GM19455 (cell line): ENCODE measurements around the gene TMEM59.
A peak's percentile ranks its signal among the peaks of the same experiment; 100 is the strongest.
"Not testable (repeated sequence)": the region's sequence is repeated elsewhere in the genome, so short reads cannot be mapped to it uniquely, and the experiment has no call there.

Experiments
- ATAC-seq: cut with Tn5 transposase; IDR thresholded peaks from one replicate; pipeline ENCODE4 v1.9.1; 2021; ENCODE audit not compliant: unreplicated experiment

Gene TMEM59

DNA sequence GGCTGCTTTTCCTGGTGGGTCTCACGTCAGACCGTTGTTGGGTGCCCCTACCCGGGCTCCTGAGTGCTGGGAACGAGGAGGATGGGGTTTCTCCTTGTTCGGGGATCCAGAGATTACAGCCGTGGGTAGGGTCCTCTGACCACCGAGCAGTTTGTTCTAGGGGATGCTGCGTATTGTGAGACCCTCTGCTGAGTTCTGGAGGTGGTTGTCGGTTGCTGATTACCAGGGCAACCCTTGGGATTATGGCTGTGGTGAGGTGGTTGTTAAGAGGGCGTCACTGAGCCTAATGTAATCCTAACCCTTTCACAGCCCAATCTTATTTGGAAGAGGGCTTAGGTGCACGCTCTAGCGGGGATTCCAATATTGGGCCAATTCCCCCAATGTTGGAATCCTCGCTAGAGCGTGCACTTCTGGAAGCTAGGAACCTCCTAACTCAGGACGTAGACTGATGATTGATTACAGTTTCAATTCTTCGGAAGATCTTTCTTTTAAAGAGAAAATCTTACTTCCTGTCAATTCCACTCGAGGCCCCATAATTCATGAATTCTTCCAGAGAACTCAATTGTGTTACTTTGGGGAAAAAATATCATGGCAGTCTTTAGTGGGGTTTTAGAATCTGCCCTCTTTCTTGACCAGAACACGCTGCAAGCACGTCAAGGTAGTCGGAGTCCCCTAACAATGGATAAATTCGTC is 887 bp upstream of the TMEM59 start:
- no peak for ATAC-seq

DNA sequence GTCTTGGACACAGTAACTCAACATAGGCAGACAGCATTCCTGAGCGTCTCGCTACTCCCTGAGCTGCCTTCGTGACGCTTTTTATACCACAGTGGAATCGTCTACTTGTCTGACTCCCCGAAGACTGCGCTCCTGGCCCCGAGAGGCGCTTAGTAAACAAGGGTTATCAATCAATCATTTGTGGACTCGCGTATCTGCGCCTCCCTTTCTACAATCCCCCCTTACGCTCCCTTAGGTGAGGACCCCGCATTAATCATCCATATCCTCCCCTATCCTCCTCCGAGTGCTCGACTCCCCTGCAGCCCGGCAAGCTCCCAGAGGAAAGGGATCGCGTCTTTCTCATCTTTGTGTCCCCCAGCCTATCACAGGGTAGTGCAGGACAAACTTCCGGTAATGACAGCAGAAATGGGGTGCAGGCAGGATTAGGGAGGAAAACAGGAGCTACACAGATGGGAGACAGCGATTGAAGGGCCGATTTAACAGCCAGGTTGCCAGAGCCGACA is 522 bp downstream of the TMEM59 start:
- ATAC-seq = peak; percentile 31

DNA sequence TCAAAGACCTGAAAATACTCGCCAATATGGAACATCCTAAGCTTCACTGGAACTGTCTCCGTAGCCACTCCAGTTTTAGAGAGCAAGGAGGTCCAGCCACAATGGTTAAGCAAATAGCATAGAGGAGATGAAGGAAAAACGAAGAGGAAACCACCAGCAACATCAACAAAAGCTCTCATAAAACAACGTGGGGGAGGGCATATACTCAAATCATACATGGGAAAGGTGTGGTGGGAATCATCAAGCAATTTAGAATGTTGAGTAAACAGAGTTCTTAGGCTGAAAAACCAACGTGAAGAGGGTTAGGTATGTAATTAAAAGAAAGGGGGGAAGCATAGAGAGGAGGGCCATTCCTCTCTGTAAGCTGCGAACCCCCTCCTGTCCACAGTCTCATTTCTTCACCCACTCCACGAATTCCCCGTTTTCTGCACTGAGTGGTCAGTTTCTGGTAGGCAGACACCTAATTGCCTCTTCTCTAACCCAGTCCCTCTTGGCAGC is 1.0 kb downstream of the TMEM59 start:
- ATAC-seq = no peak

DNA sequence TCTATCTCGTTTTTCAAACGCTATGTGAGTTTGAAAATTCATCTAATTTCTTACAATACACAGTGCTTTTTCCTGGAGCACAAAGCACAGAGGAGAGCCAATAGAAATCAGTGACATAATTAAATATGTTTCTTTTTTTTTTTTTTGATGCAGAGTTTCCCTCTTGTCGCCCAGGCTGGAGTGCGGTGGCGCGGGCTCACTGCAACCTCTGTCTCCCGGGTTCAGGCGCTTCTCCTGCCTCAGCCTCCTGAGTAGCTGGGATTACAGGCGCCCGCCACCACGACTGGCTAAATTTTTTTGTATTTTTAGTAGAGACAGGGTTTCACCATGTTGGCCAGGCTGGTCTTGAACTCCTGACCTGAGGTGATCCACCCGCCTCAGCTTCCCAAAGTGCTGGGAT is 2.6 kb downstream of the TMEM59 start:
- not testable (repeated sequence) for ATAC-seq

DNA sequence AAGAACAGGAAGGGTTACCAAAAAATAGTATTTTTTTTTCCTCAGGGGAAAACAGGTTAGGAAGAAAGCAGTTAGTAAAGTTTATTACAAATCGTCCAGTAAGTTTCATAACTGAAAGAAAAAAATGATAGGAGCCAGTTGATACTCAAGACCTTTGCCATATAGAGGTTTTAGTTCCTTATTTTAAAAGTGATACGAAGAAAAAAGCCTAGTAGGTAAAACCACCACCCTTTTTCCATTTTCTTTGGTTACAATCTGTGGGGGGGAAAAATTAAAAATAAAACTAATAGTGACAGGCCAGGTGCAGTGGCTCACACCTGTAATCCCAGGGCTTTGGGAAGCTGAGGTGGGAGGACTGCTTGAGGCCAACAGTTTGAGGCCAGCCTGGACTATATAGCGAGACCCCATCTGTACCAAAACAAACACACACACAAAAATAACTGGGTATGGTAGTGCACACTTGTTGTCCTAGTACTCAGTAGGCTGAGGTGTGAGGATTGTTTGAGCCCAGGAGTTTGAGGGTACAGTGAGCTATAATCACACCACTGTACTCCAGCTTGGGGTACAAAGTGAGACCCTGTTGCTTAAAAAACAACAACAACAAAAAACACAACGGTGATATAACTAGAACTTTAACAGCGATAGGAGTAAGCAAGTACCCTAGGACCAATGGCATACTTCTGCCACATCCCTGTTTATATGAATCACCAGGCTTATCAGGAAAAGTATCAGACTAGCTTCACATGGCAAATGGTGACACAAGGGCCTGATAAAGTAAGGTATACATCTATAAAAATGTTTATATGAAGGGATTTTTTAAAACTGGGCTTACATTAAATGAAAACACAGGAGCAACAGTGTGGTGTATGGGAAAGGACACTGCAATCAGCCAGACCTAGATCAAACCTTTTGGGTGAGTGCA is 5.4 kb downstream of the TMEM59 start:
- peak; percentile 53 for ATAC-seq

DNA sequence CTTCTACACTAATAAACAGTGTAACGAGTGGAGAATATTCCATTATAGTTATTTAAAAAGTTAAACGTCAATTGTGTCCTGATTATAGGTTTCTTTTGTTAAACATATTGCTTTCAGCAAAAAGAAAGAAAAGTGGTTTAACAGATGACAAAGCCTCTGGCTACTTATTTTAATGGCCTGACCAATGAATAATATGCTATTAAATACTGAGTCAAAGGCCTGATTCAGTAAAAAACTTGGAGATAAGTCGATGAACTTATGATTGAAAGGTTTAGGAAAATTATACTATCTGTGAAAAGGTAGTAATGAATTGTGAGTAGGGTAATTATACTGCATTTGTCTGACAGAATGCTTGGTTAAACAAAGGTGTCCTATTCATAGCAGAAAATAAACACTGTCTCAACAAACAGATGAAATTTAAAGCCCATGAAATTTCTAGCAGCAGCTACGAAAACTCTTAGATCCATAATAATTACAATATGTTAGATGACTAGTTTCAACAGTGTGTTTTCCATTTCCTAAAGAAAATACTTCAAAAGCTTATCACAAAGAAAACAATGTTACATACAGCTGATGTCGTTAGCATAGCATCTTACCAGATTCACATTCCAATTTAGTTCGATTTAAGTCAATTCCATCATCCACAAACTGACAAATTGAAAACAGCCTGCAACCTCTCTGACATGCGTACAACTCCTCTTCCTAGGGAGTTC is 6.2 kb downstream of the TMEM59 start:
- ATAC-seq = no peak

DNA sequence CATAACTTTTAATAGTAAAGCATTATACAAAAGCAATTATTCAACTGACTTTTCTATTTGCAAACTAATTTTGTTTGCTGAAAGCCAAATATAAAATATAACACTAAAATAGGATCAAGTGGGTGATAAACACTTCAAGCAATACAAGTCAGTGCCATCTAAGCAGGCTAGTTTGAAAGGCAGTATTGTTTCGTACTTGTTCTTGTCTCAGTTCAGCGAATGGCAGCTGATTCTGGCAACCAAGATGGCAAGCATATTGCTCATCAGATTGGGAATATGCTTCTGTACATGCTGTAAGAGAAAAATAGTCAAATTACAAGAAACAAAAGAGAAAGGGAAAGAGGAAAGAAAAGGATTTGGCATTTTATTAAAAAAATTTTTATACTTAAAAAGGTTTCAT is 7.5 kb downstream of the TMEM59 start:
- no peak for ATAC-seq

DNA sequence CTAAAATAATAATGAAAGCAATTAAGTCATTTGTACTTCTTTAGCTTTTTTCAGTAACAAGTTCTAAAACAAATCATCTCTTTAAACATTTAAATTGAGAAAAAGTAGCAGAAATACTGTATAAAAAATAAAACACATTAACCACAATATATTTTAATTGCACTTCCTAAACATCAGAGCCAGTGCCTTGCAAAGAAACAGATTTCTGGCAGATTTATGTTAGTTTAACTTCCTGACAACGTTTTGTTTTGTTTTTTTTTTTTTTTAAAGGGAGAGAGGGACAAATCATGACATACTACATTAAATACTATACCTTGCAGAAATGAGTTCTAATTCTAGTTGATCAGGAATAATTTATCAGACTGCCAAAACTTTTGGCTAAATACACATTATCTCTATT is 11.2 kb downstream of the TMEM59 start:
- ATAC-seq = no peak

DNA sequence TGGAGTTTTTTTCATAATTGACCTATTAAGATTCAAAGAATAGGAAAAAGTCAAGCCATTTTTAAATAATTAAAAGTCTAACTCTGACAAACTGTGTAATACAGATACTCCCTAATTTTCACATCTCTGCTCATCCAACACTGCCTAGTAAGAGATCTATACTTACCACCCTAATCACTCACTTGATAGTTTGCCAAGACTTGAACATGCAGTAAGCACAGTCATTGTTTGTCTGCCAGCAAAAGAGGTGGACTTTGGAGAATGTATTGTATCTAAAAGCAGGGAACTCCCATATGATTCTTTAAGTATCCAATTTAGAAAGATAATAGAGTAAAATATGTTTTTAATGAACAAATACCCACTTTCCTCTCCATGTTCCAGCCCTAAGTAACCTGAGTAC is 15.5 kb downstream of the TMEM59 start:
- ATAC-seq = no peak

DNA sequence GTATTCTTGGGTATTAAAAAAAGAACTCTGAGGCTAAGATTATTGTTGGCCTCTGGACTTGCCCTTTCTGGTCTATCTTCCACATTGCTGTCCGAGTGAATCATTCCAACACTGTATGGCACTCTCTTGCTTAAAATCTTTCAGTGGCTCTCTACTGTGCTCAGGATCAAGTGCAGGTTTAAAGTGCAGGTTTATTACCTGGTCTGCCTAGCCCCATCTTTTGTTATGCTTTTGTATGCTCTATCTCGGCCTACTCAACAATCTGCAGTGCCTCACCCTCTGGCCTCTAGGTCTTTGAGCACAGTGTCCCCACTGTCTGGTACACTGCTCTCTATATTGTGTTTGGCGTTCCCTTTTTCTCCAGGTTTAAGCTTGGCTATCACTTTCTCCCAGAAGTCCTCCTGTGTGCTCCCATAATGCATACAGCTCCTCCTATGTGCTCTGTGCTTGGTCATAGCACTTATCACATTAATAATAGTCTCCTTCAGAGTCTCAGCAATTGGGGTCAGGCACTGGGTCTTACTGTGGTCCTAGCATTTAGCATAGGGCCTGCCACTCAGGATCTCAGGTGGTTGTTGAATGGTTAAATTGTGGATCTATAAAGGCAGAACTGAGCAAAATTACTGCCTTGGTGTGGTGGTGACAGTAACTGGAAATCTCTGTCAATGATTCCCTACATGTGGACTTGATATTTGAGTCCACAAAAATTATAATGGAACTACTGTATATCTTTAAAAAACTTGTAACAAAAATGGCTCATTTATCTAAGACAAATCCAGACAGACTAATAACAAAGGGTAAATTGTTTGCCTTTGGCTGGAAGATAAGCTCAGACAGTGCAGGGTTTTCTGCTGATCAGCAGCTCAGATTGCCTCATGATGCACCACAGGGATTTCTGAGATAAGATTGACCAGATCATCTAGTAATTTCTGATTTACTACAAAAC is 24.4 kb downstream of the TMEM59 start:
- ATAC-seq = no peak

DNA sequence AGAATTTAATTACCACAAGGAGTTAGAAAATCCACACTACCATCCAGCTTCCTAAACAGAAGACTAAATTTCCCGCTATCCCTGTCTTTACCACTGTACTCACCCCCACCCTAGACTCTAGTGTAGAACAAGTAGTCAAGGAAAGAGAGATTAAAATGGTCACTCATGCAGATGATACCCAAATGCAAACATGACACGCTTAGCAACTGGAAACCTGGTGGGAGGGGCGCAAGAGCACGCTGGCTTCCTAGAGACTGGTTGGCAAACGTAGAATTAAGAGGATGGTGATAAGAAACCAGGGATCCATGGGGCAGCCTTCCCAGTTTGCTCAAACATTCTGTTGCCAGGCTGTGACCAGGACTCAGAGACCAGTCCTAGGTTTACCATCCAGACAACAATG is 25.2 kb downstream of the TMEM59 start:
- no peak for ATAC-seq

DNA sequence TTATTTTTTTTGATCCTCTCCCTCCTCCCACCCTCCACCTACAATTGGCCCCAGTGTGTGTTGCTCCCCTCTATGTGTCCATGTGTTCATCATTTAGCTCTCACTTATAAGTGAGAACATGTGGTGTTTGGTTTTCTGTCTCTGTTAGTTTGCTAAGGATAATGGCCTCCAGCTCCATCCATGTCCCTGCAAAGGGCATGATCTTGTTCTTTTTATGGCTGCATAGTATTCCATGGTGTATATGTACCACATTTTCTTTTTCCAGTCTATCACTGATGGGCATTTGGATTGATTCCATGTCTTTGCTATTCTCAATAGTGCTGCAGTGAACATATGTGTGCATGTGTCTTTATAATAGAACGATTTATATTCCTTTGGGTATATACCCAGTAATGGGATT is 28.2 kb downstream of the TMEM59 start:
- ATAC-seq = not testable (repeated sequence)

DNA sequence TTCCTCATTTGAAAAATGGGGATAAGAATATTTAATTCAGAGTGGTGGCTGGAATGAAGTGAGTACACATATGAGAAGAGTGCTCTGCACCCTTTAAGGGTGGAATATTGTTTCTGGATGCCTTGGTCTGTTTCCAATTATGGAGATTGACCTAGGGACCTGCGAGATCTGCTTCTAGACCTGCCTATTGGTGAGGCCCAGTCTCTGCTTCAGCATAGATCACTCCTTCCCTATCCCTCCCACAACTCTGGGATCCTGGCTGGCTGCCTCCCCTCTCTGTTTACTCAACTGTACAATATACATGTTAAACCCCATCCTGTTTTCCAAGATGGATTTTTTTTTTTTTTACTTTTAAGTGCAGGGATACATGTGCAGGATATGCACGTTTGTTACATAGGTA is 28.6 kb downstream of the TMEM59 start:
- no peak for ATAC-seq

DNA sequence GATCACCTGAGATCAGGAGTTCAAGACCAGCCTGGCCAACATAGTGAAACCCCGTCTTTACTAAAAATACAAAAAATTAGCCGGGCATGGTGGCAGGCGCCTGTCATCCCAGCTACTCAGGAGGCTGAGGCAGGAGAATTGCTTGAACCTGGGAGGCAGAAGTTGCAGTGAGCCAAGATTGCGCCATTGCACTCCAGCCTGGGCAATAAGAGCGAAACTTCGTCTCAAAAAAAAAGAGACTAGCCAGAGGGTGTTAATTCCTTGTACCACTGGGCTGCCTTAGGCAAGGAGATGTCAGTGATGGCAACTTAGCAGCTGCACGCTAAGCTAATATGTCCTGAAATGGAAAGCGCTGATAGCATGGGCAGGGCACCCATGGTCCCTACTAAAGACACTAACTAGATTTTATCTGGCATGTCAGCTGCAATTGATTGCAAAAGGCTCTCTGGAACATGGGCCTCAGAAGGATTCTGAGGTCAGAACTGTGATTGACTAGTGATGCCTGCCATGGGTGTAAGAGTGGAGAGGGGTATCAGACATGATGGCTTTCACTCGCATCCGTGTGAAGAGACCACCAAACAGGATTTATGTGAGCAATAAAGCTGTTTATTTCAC is 33.3 kb downstream of the TMEM59 start:
- not testable (repeated sequence) for ATAC-seq

DNA sequence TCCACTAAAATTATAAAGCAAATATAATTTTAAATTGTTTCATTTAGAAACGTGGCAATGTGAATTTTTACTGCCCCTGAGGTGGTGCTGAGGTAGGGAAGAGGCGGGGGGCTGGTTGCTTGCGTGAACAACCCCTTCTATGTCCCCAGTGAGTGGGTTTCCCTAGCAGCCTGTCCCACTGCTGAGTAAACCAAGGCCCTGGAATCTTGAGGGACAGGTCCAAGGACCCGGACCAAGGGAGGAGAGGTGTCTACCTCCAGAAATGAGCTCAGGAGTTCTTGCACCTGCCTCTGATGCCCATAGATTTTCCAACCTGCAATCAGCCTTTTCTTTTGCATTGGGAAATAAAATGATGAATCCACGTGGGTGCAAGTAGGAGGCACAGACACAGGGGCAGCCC is 34.4 kb downstream of the TMEM59 start:
- no peak for ATAC-seq

DNA sequence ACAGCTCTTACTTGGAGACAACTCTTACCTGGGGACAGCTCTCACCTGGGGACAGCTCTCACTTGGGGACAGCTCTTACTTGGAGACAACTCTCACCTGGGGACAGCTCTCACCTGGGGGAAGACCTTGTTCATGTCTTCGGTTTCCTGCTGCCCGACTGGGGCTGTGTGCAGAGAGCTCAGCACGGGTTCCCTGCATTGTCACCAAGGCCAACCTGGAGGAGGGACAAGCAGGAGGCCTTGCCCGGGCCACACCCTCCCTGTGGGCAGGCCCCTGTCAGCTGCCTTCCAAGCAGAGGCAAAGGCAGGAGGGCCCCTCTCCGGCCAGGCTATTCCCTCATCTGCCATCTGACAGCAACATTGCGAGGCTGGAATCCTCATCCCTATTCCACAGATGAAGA is 35.0 kb downstream of the TMEM59 start, which contains the start of gene LDLRAD1:
TSS of gene LDLRAD1 (minus strand) at position 208 of the 400 bp plus-strand sequence. CDS start at position 134, 74 bp downstream.
- ATAC-seq = no peak

DNA sequence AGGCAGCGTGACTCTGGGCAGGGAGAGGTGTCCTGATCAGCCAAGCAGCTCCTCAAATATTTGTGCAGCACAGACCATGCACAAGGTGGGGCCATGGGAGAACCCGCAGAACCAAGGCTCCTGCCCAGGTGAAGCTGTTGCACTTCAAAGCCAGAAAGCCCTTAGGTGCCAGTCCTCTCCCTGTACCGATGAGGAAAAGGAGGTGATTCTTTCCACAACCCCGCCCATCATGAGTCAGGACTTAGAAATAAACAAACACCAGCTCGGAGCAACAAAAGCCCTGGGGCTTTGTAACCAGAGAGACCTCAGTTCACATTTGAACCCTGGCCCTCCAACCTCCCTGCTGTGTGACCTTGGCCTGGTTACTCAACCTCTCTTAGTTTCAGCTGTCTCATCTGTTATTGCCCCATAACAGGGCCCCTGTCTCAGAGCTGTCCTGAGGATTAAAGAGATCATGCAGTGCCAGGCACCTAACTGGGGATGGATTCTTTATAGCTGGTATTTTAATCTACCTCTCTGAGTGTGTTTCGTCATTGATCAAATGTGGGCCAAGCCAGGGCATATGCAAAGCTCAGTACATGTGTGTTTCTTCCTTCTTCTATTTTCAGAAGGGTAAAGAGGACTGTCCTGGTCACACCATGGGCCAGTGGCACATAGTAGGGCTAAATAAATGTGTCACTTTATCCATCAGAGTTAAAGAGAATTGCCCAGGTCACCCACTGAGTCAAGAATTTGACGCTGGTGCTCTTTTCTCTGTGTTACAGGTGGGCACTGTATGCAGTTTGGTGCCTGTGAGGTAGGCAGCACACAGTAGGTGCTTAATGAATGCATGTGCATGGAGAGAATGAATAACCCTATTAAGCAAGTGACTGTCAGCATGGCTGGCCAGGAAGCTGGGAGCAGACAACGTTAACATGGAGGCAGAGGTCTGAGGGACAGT is 36.4 kb downstream of the TMEM59 start:
- ATAC-seq = no peak

DNA sequence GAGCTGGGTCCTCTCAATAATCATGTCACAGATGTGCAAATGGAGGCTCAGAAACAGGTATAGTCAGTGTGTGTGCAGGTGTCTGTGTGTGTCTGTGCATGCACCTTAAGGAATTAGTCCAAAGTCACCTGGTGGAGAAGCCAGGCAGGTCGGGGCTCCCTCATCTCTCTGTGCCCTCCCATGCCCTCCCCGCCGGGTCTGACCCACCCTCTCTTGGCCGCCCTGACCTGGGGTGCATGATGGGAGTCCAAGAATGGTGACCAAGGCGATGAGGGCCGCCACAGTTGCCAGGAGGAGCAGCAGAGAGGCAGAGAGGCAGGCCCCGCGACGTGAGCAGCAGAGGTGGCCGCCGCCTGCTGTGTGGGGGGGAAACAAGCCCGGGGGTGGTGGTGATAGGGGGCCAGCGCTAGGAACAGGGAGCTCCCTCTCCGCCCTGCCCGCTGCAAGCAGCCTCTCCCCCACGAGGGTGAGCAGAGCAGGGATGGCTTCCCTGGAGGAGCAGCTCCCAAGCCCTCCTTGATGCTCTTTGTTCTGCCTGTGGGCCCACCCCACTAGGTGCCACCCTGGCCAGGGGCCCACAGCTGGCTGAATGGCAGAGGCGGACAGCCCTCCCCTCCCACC is 38.9 kb downstream of the TMEM59 start:
- no peak for ATAC-seq
